HL-60 (cell line): Measurements from ENCODE around the gene TSHZ2.

Source experiments
- TF ChIP-seq, protein P1 (sequence below): IDR thresholded peaks from one replicate; pipeline ENCODE4 v1.5.1; 2011; ENCODE audit warnings: low read length, control low read depth, inconsistent platforms; ENCODE audit not compliant: insufficient read depth
- TF ChIP-seq, protein P2 (sequence below): IDR thresholded peaks from 2 replicates; pipeline ENCODE4 v1.6.1; 2012; ENCODE audit warnings: low read depth; ENCODE audit not compliant: insufficient replicate concordance

DNA sequence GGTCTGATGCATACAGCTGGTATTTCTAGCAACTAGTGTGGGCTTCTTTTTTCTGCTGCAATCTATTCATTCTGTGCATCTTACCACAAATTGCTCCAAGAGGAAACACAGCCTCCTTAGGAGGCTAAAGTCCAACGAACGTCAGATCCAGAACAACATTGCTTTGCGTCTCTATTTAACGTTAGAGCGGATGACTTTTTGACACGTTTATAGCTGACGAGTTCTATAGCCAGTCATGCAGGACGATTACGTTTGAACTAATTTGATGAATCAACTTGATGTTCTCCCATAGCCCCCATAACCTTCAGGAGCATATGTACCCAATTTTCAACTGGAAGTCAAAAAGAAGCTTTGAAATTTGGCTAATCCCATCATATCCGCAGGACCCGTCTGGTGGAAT, 59.9 kb downstream of the TSHZ2 start:
- TF ChIP-seq, protein P1, sequence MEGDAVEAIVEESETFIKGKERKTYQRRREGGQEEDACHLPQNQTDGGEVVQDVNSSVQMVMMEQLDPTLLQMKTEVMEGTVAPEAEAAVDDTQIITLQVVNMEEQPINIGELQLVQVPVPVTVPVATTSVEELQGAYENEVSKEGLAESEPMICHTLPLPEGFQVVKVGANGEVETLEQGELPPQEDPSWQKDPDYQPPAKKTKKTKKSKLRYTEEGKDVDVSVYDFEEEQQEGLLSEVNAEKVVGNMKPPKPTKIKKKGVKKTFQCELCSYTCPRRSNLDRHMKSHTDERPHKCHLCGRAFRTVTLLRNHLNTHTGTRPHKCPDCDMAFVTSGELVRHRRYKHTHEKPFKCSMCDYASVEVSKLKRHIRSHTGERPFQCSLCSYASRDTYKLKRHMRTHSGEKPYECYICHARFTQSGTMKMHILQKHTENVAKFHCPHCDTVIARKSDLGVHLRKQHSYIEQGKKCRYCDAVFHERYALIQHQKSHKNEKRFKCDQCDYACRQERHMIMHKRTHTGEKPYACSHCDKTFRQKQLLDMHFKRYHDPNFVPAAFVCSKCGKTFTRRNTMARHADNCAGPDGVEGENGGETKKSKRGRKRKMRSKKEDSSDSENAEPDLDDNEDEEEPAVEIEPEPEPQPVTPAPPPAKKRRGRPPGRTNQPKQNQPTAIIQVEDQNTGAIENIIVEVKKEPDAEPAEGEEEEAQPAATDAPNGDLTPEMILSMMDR = no peak
- TF ChIP-seq, protein P2, sequence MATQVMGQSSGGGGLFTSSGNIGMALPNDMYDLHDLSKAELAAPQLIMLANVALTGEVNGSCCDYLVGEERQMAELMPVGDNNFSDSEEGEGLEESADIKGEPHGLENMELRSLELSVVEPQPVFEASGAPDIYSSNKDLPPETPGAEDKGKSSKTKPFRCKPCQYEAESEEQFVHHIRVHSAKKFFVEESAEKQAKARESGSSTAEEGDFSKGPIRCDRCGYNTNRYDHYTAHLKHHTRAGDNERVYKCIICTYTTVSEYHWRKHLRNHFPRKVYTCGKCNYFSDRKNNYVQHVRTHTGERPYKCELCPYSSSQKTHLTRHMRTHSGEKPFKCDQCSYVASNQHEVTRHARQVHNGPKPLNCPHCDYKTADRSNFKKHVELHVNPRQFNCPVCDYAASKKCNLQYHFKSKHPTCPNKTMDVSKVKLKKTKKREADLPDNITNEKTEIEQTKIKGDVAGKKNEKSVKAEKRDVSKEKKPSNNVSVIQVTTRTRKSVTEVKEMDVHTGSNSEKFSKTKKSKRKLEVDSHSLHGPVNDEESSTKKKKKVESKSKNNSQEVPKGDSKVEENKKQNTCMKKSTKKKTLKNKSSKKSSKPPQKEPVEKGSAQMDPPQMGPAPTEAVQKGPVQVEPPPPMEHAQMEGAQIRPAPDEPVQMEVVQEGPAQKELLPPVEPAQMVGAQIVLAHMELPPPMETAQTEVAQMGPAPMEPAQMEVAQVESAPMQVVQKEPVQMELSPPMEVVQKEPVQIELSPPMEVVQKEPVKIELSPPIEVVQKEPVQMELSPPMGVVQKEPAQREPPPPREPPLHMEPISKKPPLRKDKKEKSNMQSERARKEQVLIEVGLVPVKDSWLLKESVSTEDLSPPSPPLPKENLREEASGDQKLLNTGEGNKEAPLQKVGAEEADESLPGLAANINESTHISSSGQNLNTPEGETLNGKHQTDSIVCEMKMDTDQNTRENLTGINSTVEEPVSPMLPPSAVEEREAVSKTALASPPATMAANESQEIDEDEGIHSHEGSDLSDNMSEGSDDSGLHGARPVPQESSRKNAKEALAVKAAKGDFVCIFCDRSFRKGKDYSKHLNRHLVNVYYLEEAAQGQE = no peak
